ENCODE measurements around the gene C15orf39. TPM values are rescaled to one million over a fixed set of nuclear protein-coding genes. Genes with fewer than 3 reads are reported as not detected.
"Not testable (repeated sequence)": the region's sequence is repeated elsewhere in the genome, so short reads cannot be mapped to it uniquely, and the experiment has no call there.

The C15orf39 gene
- total RNA-seq, 1 donor = 77.8 TPM

- no peak for DNase-seq (ENCODE audit: low read depth in 2 of 3, low spot score in 2 of 3)
These were observed 7.6 kb downstream of the C15orf39 start for GRCh38 chr15:75209289-75209676.

- DNase-seq (ENCODE audit: low read depth in 2 of 3, low spot score in 2 of 3) = peak in 1 of 3 donors; percentile 66
These were observed 9.1 kb downstream of the C15orf39 start for GRCh38 chr15:75210811-75211230.

- no peak for DNase-seq (ENCODE audit: low read depth in 2 of 3, low spot score in 2 of 3)
These were observed 9.9 kb downstream of the C15orf39 start for GRCh38 chr15:75211436-75212199.

GRCh38 chr15:75212200-75212858, 10.6 kb downstream of the C15orf39 start:
- no peak for DNase-seq (ENCODE audit: low read depth in 2 of 3, low spot score in 2 of 3)

GRCh38 chr15:75213212-75213767, 11.6 kb downstream of the C15orf39 start:
- no peak for DNase-seq (ENCODE audit: low read depth in 2 of 3, low spot score in 2 of 3)

- no peak for DNase-seq (ENCODE audit: low read depth in 2 of 3, low spot score in 2 of 3)
These were observed 12.1 kb downstream of the C15orf39 start for GRCh38 chr15:75213768-75214221.

- no peak for DNase-seq (ENCODE audit: low read depth in 2 of 3, low spot score in 2 of 3)
These were observed 12.8 kb downstream of the C15orf39 start for GRCh38 chr15:75214293-75215096.

- no peak for DNase-seq (ENCODE audit: low read depth in 2 of 3, low spot score in 2 of 3)
These were observed 13.7 kb downstream of the C15orf39 start for GRCh38 chr15:75215107-75216004.

GRCh38 chr15:75217012-75217411, 15.3 kb downstream of the C15orf39 start:
- DNase-seq (ENCODE audit: low read depth in 2 of 3, low spot score in 2 of 3) = no peak

GRCh38 chr15:75217574-75217973, 15.9 kb downstream of the C15orf39 start:
- DNase-seq (ENCODE audit: low read depth in 2 of 3, low spot score in 2 of 3) = not testable (repeated sequence)

GRCh38 chr15:75219507-75219929, 17.8 kb downstream of the C15orf39 start:
- not testable (repeated sequence) for DNase-seq (ENCODE audit: low read depth in 2 of 3, low spot score in 2 of 3)

- DNase-seq (ENCODE audit: low read depth in 2 of 3, low spot score in 2 of 3) = no peak
These were observed 22.0 kb downstream of the C15orf39 start for GRCh38 chr15:75223688-75224087.

- DNase-seq (ENCODE audit: low read depth in 2 of 3, low spot score in 2 of 3) = no peak
These were observed 22.6 kb downstream of the C15orf39 start for GRCh38 chr15:75224281-75224680.

- not testable (repeated sequence) for DNase-seq (ENCODE audit: low read depth in 2 of 3, low spot score in 2 of 3)
These were observed 23.6 kb downstream of the C15orf39 start for GRCh38 chr15:75225102-75225836.

- no peak for DNase-seq (ENCODE audit: low read depth in 2 of 3, low spot score in 2 of 3)
These were observed 24.5 kb downstream of the C15orf39 start for GRCh38 chr15:75225951-75226732.

GRCh38 chr15:75227112-75227511, 25.4 kb downstream of the C15orf39 start:
- DNase-seq (ENCODE audit: low read depth in 2 of 3, low spot score in 2 of 3) = not testable (repeated sequence)

- DNase-seq (ENCODE audit: low read depth in 2 of 3, low spot score in 2 of 3) = no peak
These were observed 26.1 kb downstream of the C15orf39 start for GRCh38 chr15:75227663-75228280.

GRCh38 chr15:75228787-75229186, 27.1 kb downstream of the C15orf39 start:
- no peak for DNase-seq (ENCODE audit: low read depth in 2 of 3, low spot score in 2 of 3)

All from hematopoietic multipotent progenitor cell (in vitro differentiated cells).